GM18868 (cell line): Measurements from ENCODE around the gene DENND4A.

Source experiments
- ATAC-seq: cut with Tn5 transposase; IDR thresholded peaks from one replicate; pipeline ENCODE4 v1.9.1; 2021; ENCODE audit warnings: mild to moderate bottlenecking, moderate library complexity; ENCODE audit not compliant: unreplicated experiment

The DENND4A gene

GRCh38 chr15:65688462-65688861, 103.6 kb downstream of the DENND4A start:
- no peak for ATAC-seq

- ATAC-seq: no peak
Measured at GRCh38 chr15:65682404-65682911, 109.6 kb downstream of the DENND4A start.

- no peak for ATAC-seq
Measured at GRCh38 chr15:65680544-65680943, 111.5 kb downstream of the DENND4A start.

- no peak for ATAC-seq
Measured at GRCh38 chr15:65676123-65676522, 116.0 kb downstream of the DENND4A start.

- ATAC-seq: no peak
Measured at GRCh38 chr15:65675551-65675950, 116.5 kb downstream of the DENND4A start.

- no peak for ATAC-seq
Measured at GRCh38 chr15:65666257-65666656, 125.8 kb downstream of the DENND4A start.

- ATAC-seq: peak; percentile 74
Measured at GRCh38 chr15:65663521-65663920, 128.6 kb downstream of the DENND4A start.

- no peak for ATAC-seq
Measured at GRCh38 chr15:65660927-65661326, 131.2 kb downstream of the DENND4A start.

- no peak for ATAC-seq
Measured at GRCh38 chr15:65659502-65660052, 132.5 kb downstream of the DENND4A start.

GRCh38 chr15:65655457-65655856, 136.6 kb downstream of the DENND4A start:
- no peak for ATAC-seq

GRCh38 chr15:65655026-65655425, 137.1 kb downstream of the DENND4A start:
- ATAC-seq: no peak

GRCh38 chr15:65653801-65654521, 138.1 kb downstream of the DENND4A start:
- no peak for ATAC-seq

GRCh38 chr15:65653341-65653740, 138.8 kb downstream of the DENND4A start:
- ATAC-seq: no peak

GRCh38 chr15:65651831-65652749, 140.0 kb downstream of the DENND4A start:
- no peak for ATAC-seq

- no peak for ATAC-seq
Measured at GRCh38 chr15:65651042-65651322, 141.1 kb downstream of the DENND4A start.

- ATAC-seq: no peak
Measured at GRCh38 chr15:65650312-65651041, 141.6 kb downstream of the DENND4A start.

- ATAC-seq: no peak
Measured at GRCh38 chr15:65646486-65646885, 145.6 kb downstream of the DENND4A start.

- no peak for ATAC-seq
Measured at GRCh38 chr15:65645392-65645791, 146.7 kb downstream of the DENND4A start.

- no peak for ATAC-seq
Measured at GRCh38 chr15:65644282-65644681, 147.8 kb downstream of the DENND4A start.

- no peak for ATAC-seq
Measured at GRCh38 chr15:65642594-65642993, 149.5 kb downstream of the DENND4A start.
